HL-60 (cell line): ENCODE measurements around the gene GASK1A.

Source experiments
- DNase-seq, 2 experiments: peaks; one replicate each; pipeline ENCODE4 v3.0.0-alpha.2; 2010 to 2020; ENCODE audit warnings: low read depth in 1 of 2, low spot score in 1 of 2
- H3K27ac ChIP-seq: fragments of 250-450 bp; sonication (Bioruptor Pico); replicated peaks from 2 replicates; pipeline ENCODE4 v1.5.1; 2020; ENCODE audit warnings: mild to moderate bottlenecking, moderate library complexity
- H3K27me3 ChIP-seq: fragments of 250-450 bp; sonication (Bioruptor Pico); 2 replicates; pipeline ENCODE4 v1.5.1; 2021; ENCODE audit warnings: mild to moderate bottlenecking, moderate library complexity; ENCODE audit not compliant: insufficient read depth, poor library complexity, severe bottlenecking
- H3K4me3 ChIP-seq: replicated peaks from 2 replicates; pipeline ENCODE4 v1.5.1; 2011; ENCODE audit warnings: mild to moderate bottlenecking, control low read depth, low read length; ENCODE audit not compliant: insufficient read depth
- CTCF ChIP-seq: IDR thresholded peaks from one replicate; pipeline ENCODE4 v1.5.1; 2011; ENCODE audit warnings: low read length, control low read depth, inconsistent platforms; ENCODE audit not compliant: insufficient read depth
- GABPA ChIP-seq: IDR thresholded peaks from 2 replicates; pipeline ENCODE4 v1.6.1; 2012; ENCODE audit warnings: low read depth
- POLR2AphosphoS5 ChIP-seq: IDR thresholded peaks from 2 replicates; pipeline ENCODE4 v1.6.1; 2012; ENCODE audit warnings: low read depth
- REST ChIP-seq: IDR thresholded peaks from 2 replicates; pipeline ENCODE4 v1.6.1; 2012; ENCODE audit warnings: low read depth; ENCODE audit not compliant: insufficient replicate concordance
- SPI1 ChIP-seq: IDR thresholded peaks from 2 replicates; pipeline ENCODE4 v1.6.1; 2012; ENCODE audit warnings: low read depth, mild to moderate bottlenecking, borderline replicate concordance

The GASK1A gene

GRCh38 chr3:43055393-43055792, 76.3 kb downstream of the GASK1A start:
- no peaks in the 10 kb centered on the region for H3K27me3 ChIP-seq
- H3K27ac ChIP-seq, result no peak overlapping the region
- TF ChIP-seq SPI1 (no peak), POLR2AphosphoS5 (no peak), REST (no peak), CTCF (no peak)
- DNase-seq, result no peak
- no peak overlapping the region for H3K4me3 ChIP-seq

- TF ChIP-seq POLR2AphosphoS5, result no peak
- TF ChIP-seq SPI1, result no peak
- no peak for TF ChIP-seq CTCF
- TF ChIP-seq GABPA, result no peak
- no peak for TF ChIP-seq REST
- DNase-seq, result no peak
- no peaks in the 10 kb centered on the region for H3K27me3 ChIP-seq
Measured at GRCh38 chr3:43055806-43056770, 77.0 kb downstream of the GASK1A start.

GRCh38 chr3:43059456-43059855, 80.3 kb downstream of the GASK1A start:
- DNase-seq, result no peak
- no peaks in the 10 kb centered on the region for H3K27me3 ChIP-seq
- H3K27ac ChIP-seq, result no peak overlapping the region
- TF ChIP-seq REST (no peak), GABPA (no peak), POLR2AphosphoS5 (no peak), SPI1 (no peak), CTCF (no peak)
- H3K4me3 ChIP-seq, result no peak overlapping the region

More at GRCh38 chr3:43055806-43056770, 77.0 kb downstream of the GASK1A start:
- Histone ChIP-seq H3K4me3 (no peak overlapping the region), H3K27ac (no peak overlapping the region)
